HG03571 (cell line): ENCODE data around the gene NEDD4L.
A peak's percentile ranks its signal among the peaks of the same experiment; 100 is the strongest.

Experiments used
- ATAC-seq: cut with Tn5 transposase; IDR thresholded peaks from one replicate; pipeline ENCODE4 v1.9.1; 2021; ENCODE audit not compliant: unreplicated experiment

The NEDD4L gene

DNA sequence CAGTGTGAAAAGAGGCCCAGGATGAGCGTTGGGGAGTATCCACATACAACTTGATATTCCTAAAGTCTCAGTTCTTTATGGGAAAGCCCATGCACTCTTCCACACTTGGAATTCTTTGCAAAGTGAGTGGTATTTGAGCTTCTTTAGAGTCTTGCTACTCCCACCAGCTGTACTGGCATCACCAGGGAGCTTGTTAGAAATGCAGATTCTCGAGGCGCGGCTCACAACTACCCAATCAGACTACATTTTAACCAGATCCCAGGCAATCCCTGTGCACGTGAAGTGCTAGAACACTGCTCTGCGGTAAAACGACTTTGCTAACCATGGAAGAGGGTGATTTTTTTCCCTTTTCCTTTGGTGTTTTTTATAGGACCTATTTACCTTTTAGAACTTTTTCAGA is 184.7 kb downstream of the NEDD4L start:
- ATAC-seq, result no peak

GRCh38 chr18:58229162-58229561 is 185.1 kb downstream of the NEDD4L start:
- no peak for ATAC-seq

- no peak for ATAC-seq
Observed at GRCh38 chr18:58230438-58231179, 186.6 kb downstream of the NEDD4L start.

DNA sequence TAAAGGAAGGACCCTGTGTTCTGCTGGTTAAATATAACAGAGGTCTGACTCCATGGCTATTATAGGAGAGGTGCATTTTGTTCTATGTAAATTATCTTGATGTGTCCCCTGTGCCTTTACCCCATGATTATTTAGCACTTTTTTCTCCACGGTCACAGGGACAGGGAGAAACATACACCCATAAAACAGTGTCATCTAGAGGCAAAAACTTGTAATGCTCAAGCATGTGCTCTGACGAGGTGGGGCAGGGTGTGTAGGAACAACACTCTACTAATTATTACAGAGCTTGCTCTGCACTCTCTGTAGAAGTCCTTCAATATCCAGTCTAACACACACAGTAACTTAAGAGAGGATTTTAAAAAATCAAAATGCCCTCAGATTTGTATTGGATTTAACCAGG is 187.9 kb downstream of the NEDD4L start:
- ATAC-seq, result peak; percentile 44

GRCh38 chr18:58232668-58233067 is 188.6 kb downstream of the NEDD4L start:
- ATAC-seq, result no peak

- no peak for ATAC-seq
Observed at GRCh38 chr18:58234359-58234741, 190.3 kb downstream of the NEDD4L start.

DNA sequence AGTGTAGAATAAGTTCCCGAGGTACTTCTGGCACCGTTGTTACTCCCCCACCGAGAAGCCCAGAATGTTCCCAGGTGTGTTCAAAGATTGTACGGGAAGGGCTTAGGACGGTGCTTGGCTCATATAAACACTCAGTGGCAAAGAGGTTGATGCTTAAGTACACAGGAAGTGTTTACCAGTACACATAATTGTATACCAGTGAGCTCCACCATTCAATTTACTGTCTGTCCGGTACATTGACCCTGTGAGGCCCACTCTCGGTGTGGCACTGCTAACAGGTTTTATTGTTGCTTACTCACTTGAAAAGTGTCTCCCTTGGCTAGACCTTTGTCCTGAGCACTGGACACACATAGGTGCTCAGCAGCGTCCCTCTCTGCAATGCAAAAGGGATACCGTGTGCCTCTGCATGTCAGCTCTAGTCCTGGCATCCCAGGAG is 191.0 kb downstream of the NEDD4L start:
- no peak for ATAC-seq

DNA sequence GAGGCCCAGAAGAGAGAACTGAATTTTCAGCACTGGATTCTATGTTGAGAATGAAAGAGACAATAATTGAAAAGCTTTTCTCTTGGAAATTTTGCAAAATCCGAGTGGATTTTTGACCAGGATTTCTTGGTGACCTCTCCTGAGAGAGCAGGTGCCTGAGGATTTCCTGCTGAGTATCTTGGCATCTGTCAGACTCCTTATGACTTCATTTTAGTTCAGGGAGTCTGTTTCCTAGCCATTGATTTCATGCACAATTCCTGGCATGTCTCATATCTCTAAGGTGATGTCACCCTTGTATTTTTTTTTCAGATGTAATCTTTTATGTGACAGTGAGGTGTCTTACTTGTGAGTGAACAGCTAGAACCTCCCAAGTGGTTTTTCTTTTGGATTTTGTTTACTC is 195.9 kb downstream of the NEDD4L start:
- no peak for ATAC-seq

DNA sequence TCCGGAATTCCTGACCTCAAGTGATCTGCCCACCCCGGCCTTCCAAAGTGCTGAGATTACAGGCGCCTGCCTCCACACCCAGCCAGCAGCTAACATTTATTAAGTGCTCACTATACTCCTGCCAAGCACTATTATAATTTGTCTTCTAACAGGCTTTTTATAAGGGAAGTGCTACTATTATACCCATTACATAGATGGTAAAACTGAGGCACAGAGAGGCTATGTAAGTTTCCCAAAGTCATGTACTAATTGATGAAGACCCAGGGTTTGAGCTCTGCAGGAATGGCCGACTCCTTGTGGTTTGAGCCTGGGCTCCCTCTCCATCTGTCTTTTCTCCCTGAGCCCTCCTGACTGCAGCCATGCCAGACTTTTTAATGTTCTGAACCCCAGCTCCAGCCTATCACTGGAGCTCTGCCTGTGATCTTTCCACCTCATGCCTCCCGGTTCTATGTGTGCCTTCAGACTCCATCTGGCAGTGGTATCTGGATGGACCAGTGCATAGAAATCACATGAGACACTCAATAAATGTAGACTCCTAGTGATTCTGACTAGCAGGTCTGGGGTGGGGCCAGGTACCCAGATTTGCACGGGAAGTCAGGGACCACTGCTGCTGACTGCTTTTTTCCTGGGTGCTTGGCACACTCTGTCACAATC is 197.1 kb downstream of the NEDD4L start:
- no peak for ATAC-seq

DNA sequence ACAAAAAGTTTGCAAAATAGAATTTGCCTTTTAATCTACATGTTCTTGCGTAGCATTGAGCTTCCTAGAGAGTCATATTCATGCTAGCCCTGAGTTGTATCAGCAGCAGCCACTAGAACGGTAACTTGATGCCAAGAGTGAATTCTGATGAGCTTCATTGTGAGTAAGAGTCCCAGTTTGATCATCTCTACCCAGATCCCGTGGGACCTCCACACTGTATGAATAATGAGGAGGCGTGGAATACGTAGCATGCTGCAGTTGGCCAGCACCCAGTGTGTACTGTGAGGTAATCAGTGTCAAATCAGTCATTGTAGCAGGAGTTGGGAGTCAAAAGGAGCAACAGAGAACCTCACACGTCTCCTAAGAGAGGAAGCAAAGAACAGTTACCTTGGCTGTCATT is 197.9 kb downstream of the NEDD4L start:
- ATAC-seq, result no peak

DNA sequence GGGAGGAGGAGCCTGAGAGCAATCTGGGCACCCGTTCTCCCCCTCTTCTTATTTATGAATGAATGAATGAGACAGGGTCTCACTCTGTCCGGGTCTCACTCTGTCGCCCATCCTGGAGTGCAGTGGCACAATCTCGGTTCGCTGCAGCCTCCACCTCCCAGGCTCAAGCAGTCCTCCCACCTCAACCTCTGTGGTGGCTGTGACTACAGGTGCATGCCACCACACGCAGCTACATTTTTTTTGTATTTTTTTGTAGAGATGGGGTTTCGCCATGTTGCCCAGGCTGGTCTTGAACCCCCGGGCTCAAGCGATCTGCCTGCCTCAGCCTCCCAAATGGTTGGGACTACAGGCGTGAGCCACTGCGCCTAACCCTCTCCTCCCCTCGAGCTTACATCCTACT is 198.4 kb downstream of the NEDD4L start:
- ATAC-seq, result no peak

DNA sequence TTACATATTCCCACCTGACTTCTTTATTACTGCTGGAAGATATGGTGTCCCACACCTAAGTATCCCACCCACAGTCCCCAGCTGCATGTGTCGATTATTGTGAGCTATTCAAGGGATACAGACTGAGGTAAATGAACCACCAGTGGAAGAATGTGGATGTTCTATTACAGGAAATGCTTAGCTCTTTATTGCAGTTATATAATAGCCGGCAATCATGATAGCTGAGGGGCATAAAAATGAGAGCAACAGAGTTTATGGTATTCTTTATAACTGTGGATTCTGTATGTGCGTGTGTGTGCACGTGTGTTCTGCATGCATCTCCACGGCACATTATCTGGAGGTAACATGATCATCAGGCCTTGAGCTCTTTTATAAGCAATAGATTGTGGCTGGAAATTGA is 198.9 kb downstream of the NEDD4L start:
- ATAC-seq, result no peak

DNA sequence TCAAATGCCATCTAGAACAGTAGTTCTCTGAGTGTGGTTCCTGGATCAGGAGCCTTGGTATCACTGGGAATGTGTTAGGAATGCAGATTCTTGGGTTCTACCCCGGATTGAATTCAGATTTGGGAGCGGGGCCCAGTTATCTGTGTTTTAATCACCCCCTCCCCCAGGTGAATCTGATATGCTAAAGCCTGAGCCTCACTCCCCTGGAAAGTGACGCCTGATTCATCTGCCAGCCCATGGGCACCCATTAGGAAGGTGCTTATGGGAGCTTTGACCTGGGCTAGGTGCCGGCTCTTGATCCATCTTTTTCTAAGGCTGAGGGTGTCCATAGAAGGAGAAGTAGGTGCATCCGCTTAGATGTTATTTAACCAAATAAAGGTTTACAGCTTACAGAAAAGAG is 199.4 kb downstream of the NEDD4L start:
- ATAC-seq, result no peak

DNA sequence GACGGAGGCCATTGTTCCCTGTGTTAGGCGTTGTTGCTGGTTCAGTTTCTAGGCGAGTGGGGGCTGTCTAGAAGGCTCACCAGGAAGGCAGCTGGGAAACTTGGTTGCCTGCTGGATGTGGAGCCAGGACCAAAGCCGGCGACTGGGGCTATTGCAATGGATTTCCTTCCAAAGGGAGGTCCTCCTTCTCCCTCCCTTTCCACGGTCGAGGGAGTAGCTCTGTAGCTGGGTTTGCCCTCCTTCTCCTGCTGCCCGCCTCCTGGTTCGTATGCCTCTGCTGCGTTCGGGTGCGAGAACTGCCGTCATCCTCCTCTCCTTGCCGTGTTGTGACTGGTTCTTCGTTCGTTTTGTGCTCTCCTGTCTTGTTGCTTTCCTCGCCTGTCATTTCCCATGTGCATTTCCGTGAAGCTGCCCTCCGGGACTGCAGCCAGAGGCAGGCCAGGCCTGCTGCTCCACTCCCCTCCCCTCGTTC is 203.4 kb downstream of the NEDD4L start:
- no peak for ATAC-seq

DNA sequence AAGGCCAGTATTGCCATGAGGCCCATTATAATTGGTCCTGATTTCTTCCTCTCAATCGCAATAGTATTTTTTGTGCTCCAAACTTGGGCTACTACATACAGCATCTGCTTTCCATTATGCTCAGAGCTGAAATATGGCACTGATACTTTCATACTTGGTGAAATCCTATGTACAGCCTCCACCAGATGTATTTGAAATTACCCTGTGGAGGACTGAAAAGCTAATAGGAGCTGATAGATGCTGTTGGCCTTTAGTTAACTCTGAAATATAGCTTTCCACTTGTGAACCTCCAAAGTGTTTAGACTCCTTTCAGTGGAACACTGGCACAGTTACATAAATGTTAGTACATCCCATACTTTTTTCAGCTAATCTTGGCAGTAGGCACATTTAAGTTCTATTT is 205.7 kb downstream of the NEDD4L start:
- no peak for ATAC-seq

DNA sequence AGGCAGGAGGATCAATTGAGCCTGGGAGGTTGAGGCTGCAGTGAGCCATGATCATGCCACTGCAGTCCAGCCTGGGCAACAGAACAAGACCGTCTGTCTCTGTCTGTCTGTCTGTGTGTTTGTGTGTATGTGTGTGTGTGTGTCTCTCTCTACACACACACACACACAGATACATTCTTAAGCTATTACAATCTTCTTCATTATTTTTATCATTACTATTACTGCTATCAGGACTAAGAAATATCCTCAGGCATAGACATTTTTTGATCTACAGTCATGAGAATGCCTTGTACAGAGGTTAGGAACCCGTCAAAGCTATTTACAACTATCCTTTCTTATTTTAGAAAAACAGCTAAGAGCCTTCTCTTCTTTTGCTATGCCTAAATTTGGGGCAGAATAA is 207.4 kb downstream of the NEDD4L start:
- no peak for ATAC-seq

DNA sequence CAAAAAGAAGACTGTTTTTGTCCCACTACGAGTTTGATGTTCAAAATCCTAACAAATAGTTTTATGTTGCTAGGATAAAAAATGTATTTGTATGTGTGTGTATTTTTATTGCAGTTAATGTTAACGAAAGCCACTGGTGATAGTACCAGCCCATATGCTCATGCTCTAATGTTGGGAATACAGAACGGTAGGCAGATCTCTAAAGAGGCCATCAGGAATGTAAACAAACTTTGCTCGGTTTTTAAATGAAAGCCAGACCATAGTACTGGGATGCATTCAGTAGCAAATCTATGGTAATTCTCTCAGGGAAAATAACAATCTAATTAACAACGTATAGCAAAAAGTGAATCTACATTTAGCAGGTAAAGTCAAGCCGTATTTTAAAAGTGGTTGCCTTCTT is 208.1 kb downstream of the NEDD4L start:
- ATAC-seq, result no peak

DNA sequence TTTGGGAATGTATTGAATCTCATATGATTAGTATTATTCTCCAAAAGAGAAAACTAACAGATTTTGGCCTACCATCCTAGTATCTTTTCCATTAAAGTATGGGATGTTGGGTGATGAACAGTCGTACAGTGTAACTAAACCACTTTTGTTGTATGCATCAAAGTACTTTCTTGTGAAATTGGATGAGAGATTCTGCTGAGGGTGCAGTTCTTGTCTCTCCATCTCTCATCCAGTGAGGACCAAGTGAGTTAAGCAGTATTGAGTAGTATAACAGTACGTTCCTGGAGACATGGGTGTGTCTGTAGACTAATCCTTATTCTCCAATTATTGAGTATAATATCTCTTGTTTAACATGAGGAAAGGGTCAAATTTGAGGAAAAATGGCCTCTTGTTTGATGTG is 209.3 kb downstream of the NEDD4L start:
- no peak for ATAC-seq

- ATAC-seq, result no peak
Observed at GRCh38 chr18:58253871-58254270, 209.8 kb downstream of the NEDD4L start.

DNA sequence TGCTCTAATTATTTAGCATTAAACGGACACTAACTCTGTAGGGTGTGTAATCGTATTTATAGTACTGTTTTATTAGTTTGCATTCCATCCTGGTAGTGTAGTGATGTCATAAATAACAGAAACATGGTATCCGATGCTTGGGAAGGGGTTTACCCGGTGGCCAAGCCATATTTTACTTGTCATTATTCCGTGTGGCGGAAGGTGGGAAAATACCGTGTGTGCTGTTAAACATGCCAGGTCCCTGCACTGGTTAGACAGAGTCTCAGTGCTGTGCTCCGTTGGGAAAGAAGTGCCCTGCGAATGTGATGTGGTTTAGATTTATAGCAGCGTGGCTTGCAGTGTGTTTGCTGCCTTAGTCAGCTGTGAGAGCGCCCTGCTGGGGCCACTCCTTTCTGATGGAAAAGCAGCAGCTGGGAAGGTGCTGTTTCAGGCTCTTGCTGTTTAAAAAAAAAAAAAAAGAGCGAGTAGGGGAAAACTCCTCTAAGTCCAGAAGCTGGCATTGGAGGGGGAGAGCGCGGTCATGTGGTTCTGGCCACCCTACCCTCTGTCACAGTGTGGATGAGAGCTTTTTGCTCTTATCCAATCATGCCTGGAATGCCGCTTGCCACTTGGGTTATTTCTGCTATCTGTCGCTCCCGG is 211.0 kb downstream of the NEDD4L start:
- no peak for ATAC-seq

DNA sequence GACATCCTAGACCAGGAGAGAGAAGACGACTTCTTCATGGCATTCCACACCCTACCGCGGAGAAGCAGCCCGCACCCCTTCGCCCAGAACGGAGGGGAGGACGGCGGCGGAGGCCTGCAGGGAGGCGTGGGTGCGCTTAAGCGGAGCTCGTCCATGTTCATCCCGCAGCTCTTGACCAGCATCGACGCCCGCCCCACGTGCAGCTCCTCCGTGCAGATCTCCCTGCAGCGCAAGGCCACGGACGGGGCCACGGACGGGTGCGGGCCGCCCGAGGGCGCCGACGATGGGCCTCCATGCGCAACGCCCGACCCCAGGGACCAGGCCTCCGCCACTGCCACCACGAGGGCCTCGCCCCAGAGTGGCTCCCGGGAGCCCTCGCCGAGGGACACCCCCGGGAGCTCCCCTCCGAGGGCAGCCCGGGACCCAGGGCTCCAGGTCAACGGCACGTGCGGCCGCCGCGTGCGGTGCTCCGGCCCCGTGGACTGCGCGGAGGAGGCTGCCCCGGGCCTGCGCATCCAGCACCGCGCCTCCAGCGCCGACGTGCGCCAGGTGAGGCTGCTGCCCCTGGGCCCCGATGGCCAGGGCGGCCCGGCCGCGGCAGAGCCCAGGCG is 211.8 kb downstream of the NEDD4L start:
- no peak for ATAC-seq
